UCSD-AML1 (cell line): ENCODE data around the gene AR.

ENCODE experiments used
- DNase-seq: peaks from one replicate; lab custom pipeline; 2025; ENCODE audit not compliant: unreplicated experiment; lab: John Stamatoyannopoulos, UW

Gene AR

GRCh38 chrX:67723580-67724351 lies 179.9 kb downstream of the AR start:
- no peak for DNase-seq

GRCh38 chrX:67724359-67725110 lies 180.7 kb downstream of the AR start:
- no peak for DNase-seq

- no peak for DNase-seq
These were observed 181.7 kb downstream of the AR start for GRCh38 chrX:67725471-67725870.

- no peak for DNase-seq
These were observed 182.2 kb downstream of the AR start for GRCh38 chrX:67726018-67726417.

- no peak for DNase-seq
These were observed 183.8 kb downstream of the AR start for GRCh38 chrX:67727576-67727975.

- no peak for DNase-seq
These were observed 186.5 kb downstream of the AR start for GRCh38 chrX:67730296-67730695.

- DNase-seq: no peak
These were observed 187.2 kb downstream of the AR start for GRCh38 chrX:67731061-67731460.

GRCh38 chrX:67732864-67733263 lies 189.0 kb downstream of the AR start:
- DNase-seq: no peak

GRCh38 chrX:67734111-67734753 lies 190.4 kb downstream of the AR start:
- DNase-seq: no peak

GRCh38 chrX:67749536-67749935 lies 205.7 kb downstream of the AR start:
- no peak for DNase-seq

GRCh38 chrX:67750694-67751093 lies 206.9 kb downstream of the AR start:
- DNase-seq: no peak

GRCh38 chrX:67759018-67759417 lies 215.2 kb downstream of the AR start:
- no peak for DNase-seq

GRCh38 chrX:67777148-67777547 lies 233.3 kb downstream of the AR start:
- DNase-seq: no peak

- no peak for DNase-seq
These were observed 235.3 kb downstream of the AR start for GRCh38 chrX:67779099-67779498.
